ENCODE data around the gene FCRL4. TPM values are rescaled to one million over a fixed set of nuclear protein-coding genes. Genes with fewer than 3 reads are reported as not detected.

The FCRL4 gene
- total RNA-seq, 4 donors from 2014 or later = not detected

- WGBS, 2 donors = 89 to 90% methylated on average over 3 of the region's 3 CpGs
- TF ChIP-seq POLR2A (IDR thresholded peaks at IDR 0.05) = no peak
- no peak for TF ChIP-seq CTCF (IDR thresholded peaks at IDR 0.05)
- TF ChIP-seq EP300 (IDR thresholded peaks at IDR 0.05) = no peak
- no peaks in the 10 kb centered on the region for H3K36me3 ChIP-seq
- H3K9me3 ChIP-seq = no peaks in the 10 kb centered on the region
- no peak overlapping the region for H3K27ac ChIP-seq
- H3K27me3 ChIP-seq = no peaks in the 10 kb centered on the region
- no peak for DNase-seq (ENCODE audit: low spot score in 2 of 2)
- H3K4me3 ChIP-seq = no peak overlapping the region
- H3K4me1 ChIP-seq = no peaks in the 10 kb centered on the region
Measured at GRCh38 chr1:157540852-157541251, 57.0 kb downstream of the FCRL4 start.

- Histone ChIP-seq H3K27ac (no peak overlapping the region), H3K36me3 (no peaks in the 10 kb centered on the region), H3K27me3 (no peaks in the 10 kb centered on the region), H3K9me3 (no peaks in the 10 kb centered on the region), H3K4me3 (no peak overlapping the region), H3K4me1 (no peaks in the 10 kb centered on the region)
- no peak for TF ChIP-seq EP300 (IDR thresholded peaks at IDR 0.05)
- TF ChIP-seq POLR2A (IDR thresholded peaks at IDR 0.05) = no peak
- TF ChIP-seq CTCF (IDR thresholded peaks at IDR 0.05) = no peak
- WGBS, 2 donors = 8 to 18% methylated on average over 2 of the region's 2 CpGs
- no peak for DNase-seq (ENCODE audit: low spot score in 2 of 2)
Measured at GRCh38 chr1:157540160-157540748, 57.6 kb downstream of the FCRL4 start.

GRCh38 chr1:157539568-157539967 lies 58.3 kb downstream of the FCRL4 start:
- no peak overlapping the region for H3K27ac ChIP-seq
- TF ChIP-seq CTCF (IDR thresholded peaks at IDR 0.05) = no peak
- TF ChIP-seq POLR2A (IDR thresholded peaks at IDR 0.05) = no peak
- TF ChIP-seq EP300 (IDR thresholded peaks at IDR 0.05) = no peak
- H3K36me3 ChIP-seq = no peaks in the 10 kb centered on the region
- no peak for DNase-seq (ENCODE audit: low spot score in 2 of 2)
- H3K9me3 ChIP-seq = no peaks in the 10 kb centered on the region
- H3K4me1 ChIP-seq = no peaks in the 10 kb centered on the region
- H3K27me3 ChIP-seq = no peaks in the 10 kb centered on the region
- no peak overlapping the region for H3K4me3 ChIP-seq

- Histone ChIP-seq H3K4me1 (no peaks in the 10 kb centered on the region), H3K27ac (no peak overlapping the region), H3K4me3 (no peak overlapping the region), H3K9me3 (no peaks in the 10 kb centered on the region), H3K36me3 (no peaks in the 10 kb centered on the region), H3K27me3 (no peaks in the 10 kb centered on the region)
- WGBS, 2 donors = 59 to 67% methylated on average over 3 of the region's 3 CpGs
- no peak for TF ChIP-seq CTCF (IDR thresholded peaks at IDR 0.05)
- TF ChIP-seq EP300 (IDR thresholded peaks at IDR 0.05) = no peak
- no peak for DNase-seq (ENCODE audit: low spot score in 2 of 2)
Measured at GRCh38 chr1:157532569-157532968, 65.3 kb downstream of the FCRL4 start.

GRCh38 chr1:157523774-157524493 lies 74.0 kb downstream of the FCRL4 start:
- no peaks in the 10 kb centered on the region for H3K9me3 ChIP-seq
- no peaks in the 10 kb centered on the region for H3K4me1 ChIP-seq
- H3K36me3 ChIP-seq = no peaks in the 10 kb centered on the region
- no peak for DNase-seq (ENCODE audit: low spot score in 2 of 2)
- 90 to 91% methylated on average over 5 of the region's 5 CpGs for WGBS, 2 donors
- H3K27me3 ChIP-seq = peaks cover 0 to 3% of the 10 kb centered on the region in 2 donors
- H3K27ac ChIP-seq = no peak overlapping the region
- TF ChIP-seq EP300 (IDR thresholded peaks at IDR 0.05) = no peak
- TF ChIP-seq CTCF (IDR thresholded peaks at IDR 0.05) = no peak
- TF ChIP-seq POLR2A (IDR thresholded peaks at IDR 0.05) = no peak
- no peak overlapping the region for H3K4me3 ChIP-seq
